Measurements from ENCODE around the gene BCKDHA. TPM values are rescaled to one million over a fixed set of nuclear protein-coding genes. Genes with fewer than 3 reads are reported as not detected.

Gene BCKDHA
- polyA plus RNA-seq, 1 donor from 2014 or later, result 51.9 TPM

- Histone ChIP-seq H3K9ac (ENCODE audit: low read length) (no peak overlapping the region), H3K4me2 (ENCODE audit: low read length) (no peak overlapping the region), H3K79me2 (replicated peaks; ENCODE audit: insufficient read depth, low read length) (no peaks in the 10 kb centered on the region), H3K4me3 (ENCODE audit: low read length) (no peak overlapping the region), H3K36me3 (ENCODE audit: insufficient read depth, low read length) (no peaks in the 10 kb centered on the region), H3K9me3 (ENCODE audit: low read length) (no peaks in the 10 kb centered on the region), H3K27ac (ENCODE audit: low read length) (no peak overlapping the region), H3F3A (ENCODE audit: insufficient read depth, low read length, poor library complexity, severe bottlenecking) (no peaks in the 10 kb centered on the region), H4K20me1 (ENCODE audit: insufficient read depth) (no peaks in the 10 kb centered on the region), H2AFZ (ENCODE audit: low read depth, low read length) (no peak overlapping the region), H3K9me2 (ENCODE audit: insufficient read depth, low read length) (no peaks in the 10 kb centered on the region), H3K27me3 (ENCODE audit: insufficient read depth, low read depth, low read length) (no peaks in the 10 kb centered on the region)
- TF ChIP-seq TAF1 (IDR thresholded peaks at IDR 0.05; ENCODE audit: low read depth), result no peak
- no peak for TF ChIP-seq SMC3 (conservative IDR thresholded peaks at IDR 0.05; ENCODE audit: poor library complexity)
- no peak for TF ChIP-seq EZH2 (IDR thresholded peaks at IDR 0.05; ENCODE audit: borderline replicate concordance, insufficient read depth, low read length, poor library complexity, severe bottlenecking)
- TF ChIP-seq CTCF (IDR thresholded peaks at IDR 0.05; ENCODE audit: poor library complexity, severe bottlenecking), result no peak
- no peak for TF ChIP-seq REST (IDR thresholded peaks at IDR 0.05; ENCODE audit: borderline replicate concordance)
- no peak for TF ChIP-seq MXI1 (conservative IDR thresholded peaks at IDR 0.05; ENCODE audit: poor library complexity, severe bottlenecking)
- no peak for TF ChIP-seq POLR2AphosphoS5 (IDR thresholded peaks at IDR 0.05)
- TF ChIP-seq EP300 (conservative IDR thresholded peaks at IDR 0.05; ENCODE audit: poor library complexity, severe bottlenecking), result no peak
- no peak for TF ChIP-seq RAD21 (conservative IDR thresholded peaks at IDR 0.05)
Observed at GRCh38 chr19:41405776-41406175, 8.2 kb downstream of the BCKDHA start.

- H3K79me2 ChIP-seq (replicated peaks; ENCODE audit: insufficient read depth, low read length), result no peaks in the 10 kb centered on the region
- no peak overlapping the region for H3K27ac ChIP-seq (ENCODE audit: low read length)
- no peaks in the 10 kb centered on the region for H3K9me2 ChIP-seq (ENCODE audit: insufficient read depth, low read length)
- H2AFZ ChIP-seq (ENCODE audit: low read depth, low read length), result no peak overlapping the region
- no peaks in the 10 kb centered on the region for H3K27me3 ChIP-seq (ENCODE audit: insufficient read depth, low read depth, low read length)
- H4K20me1 ChIP-seq (ENCODE audit: insufficient read depth), result no peaks in the 10 kb centered on the region
- H3K9ac ChIP-seq (ENCODE audit: low read length), result no peak overlapping the region
- H3K4me2 ChIP-seq (ENCODE audit: low read length), result no peak overlapping the region
- no peaks in the 10 kb centered on the region for H3K36me3 ChIP-seq (ENCODE audit: insufficient read depth, low read length)
- H3F3A ChIP-seq (ENCODE audit: insufficient read depth, low read length, poor library complexity, severe bottlenecking), result no peaks in the 10 kb centered on the region
- H3K9me3 ChIP-seq (ENCODE audit: low read length), result no peaks in the 10 kb centered on the region
- TF ChIP-seq POLR2AphosphoS5 (IDR thresholded peaks at IDR 0.05) (no peak), TAF1 (IDR thresholded peaks at IDR 0.05; ENCODE audit: low read depth) (no peak), MXI1 (conservative IDR thresholded peaks at IDR 0.05; ENCODE audit: poor library complexity, severe bottlenecking) (no peak), SMC3 (conservative IDR thresholded peaks at IDR 0.05; ENCODE audit: poor library complexity) (no peak), EP300 (conservative IDR thresholded peaks at IDR 0.05; ENCODE audit: poor library complexity, severe bottlenecking) (no peak), EZH2 (IDR thresholded peaks at IDR 0.05; ENCODE audit: borderline replicate concordance, insufficient read depth, low read length, poor library complexity, severe bottlenecking) (no peak)
- H3K4me3 ChIP-seq (ENCODE audit: low read length), result no peak overlapping the region
Observed at GRCh38 chr19:41407271-41407670, 9.7 kb downstream of the BCKDHA start.

All from neural cell (in vitro differentiated cells).